GM12878 (cell line): ENCODE data around the gene HOTAIR. TPM values are rescaled to one million over a fixed set of nuclear protein-coding genes. Genes with fewer than 3 reads are reported as not detected.

Experiments
- ATAC-seq: fragments of 200-7000 bp; cut with Tn5 transposase; 3 replicates; pipeline ENCODE4 v1.9.1; 2020; ENCODE audit warnings: mild to moderate bottlenecking, moderate library complexity
- BruUV-seq: library from RNA; stranded (reverse); fragments of 400-500 nt; replicated peaks from 2 replicates; lab custom pipeline; 2021; lab: Mats Ljungman, UMichigan
- CTCF ChIA-PET: fragments of 300-600 bp; sonication (Branson Sonifier 250); formaldehyde crosslinking; extraction: SDS; loops from one replicate; lab custom pipeline; 2021; ENCODE audit warnings: inconsistent platforms; lab: Yijun Ruan, JAX
- POLR2A ChIA-PET: fragments of 350-600 bp; formaldehyde crosslinking; extraction: SDS; loops from one replicate; lab custom pipeline; 2021; ENCODE audit warnings: inconsistent platforms; lab: Charles Lee
- RAD21 ChIA-PET: fragments of 300-600 bp; sonication (Branson Sonifier 250); formaldehyde crosslinking; loops from one replicate; lab custom pipeline; 2023; ENCODE audit warnings: antibody characterized with exemption; ENCODE audit not compliant: unreplicated experiment; lab: Charles Lee
- SMC1A ChIA-PET: fragments of 300-600 bp; sonication (Branson Sonifier 250); formaldehyde crosslinking; loops from one replicate; lab custom pipeline; 2023; ENCODE audit not compliant: unreplicated experiment, uncharacterized antibody; lab: Charles Lee
- DNase-seq: peaks from one replicate; pipeline ENCODE4 v3.0.0-alpha.2; 2011; ENCODE audit warnings: low read depth, low spot score
- FAIRE-seq: peaks from 3 replicates; lab custom pipeline; 2011; peaks lifted over from hg19 to GRCh38; lab: Jason Lieb, UNC
- H2AFZ ChIP-seq: 2 replicates; pipeline ENCODE4 v1.6.0; 2011; ENCODE audit warnings: low read depth, low read length, control low read depth; ENCODE audit not compliant: control insufficient read depth
- H3K27ac ChIP-seq: 2 replicates; pipeline ENCODE4 v1.5.1; 2011; ENCODE audit warnings: control low read depth; ENCODE audit not compliant: control insufficient read depth, insufficient read depth
- H3K27me3 ChIP-seq, 2 experiments: replicated peaks in 1 of 2; 2 replicates each; pipeline versions ENCODE4 v1.6.0 to v1.6.1; 2011; ENCODE audit warnings: low read length in 1 of 2; ENCODE audit not compliant: control insufficient read depth in 2 of 2, insufficient read depth in 2 of 2
- H3K36me3 ChIP-seq, 2 experiments: 2 replicates each; pipeline ENCODE4 v1.5.1; 2011; ENCODE audit warnings: low read length in 1 of 2; ENCODE audit not compliant: control insufficient read depth in 2 of 2, insufficient read depth in 2 of 2
- H3K4me1 ChIP-seq: 2 replicates; pipeline ENCODE4 v1.6.1; 2011; ENCODE audit warnings: mild to moderate bottlenecking, low read length, moderate library complexity, mixed read lengths; ENCODE audit not compliant: control insufficient read depth, insufficient read depth
- H3K4me2 ChIP-seq: 2 replicates; pipeline ENCODE4 v1.6.0; 2011; ENCODE audit warnings: control low read depth; ENCODE audit not compliant: control insufficient read depth, insufficient read depth
- H3K4me3 ChIP-seq: fragments of 200-600 bp; sonication (generic); 2 replicates; pipeline ENCODE4 v1.5.1; 2016
- H3K79me2 ChIP-seq: 2 replicates; pipeline ENCODE4 v1.6.0; 2011; ENCODE audit warnings: low read length; ENCODE audit not compliant: control insufficient read depth, insufficient read depth
- H3K9ac ChIP-seq: 2 replicates; pipeline ENCODE4 v1.8.0; 2011; ENCODE audit warnings: low read length, control low read depth, mixed read lengths; ENCODE audit not compliant: control insufficient read depth, insufficient read depth
- H3K9me3 ChIP-seq: replicated peaks from 3 replicates; pipeline ENCODE4 v1.5.1; 2011; ENCODE audit warnings: mild to moderate bottlenecking, low read length; ENCODE audit not compliant: control insufficient read depth, insufficient read depth
- H4K20me1 ChIP-seq: 2 replicates; pipeline ENCODE4 v1.6.0; 2011; ENCODE audit not compliant: control insufficient read depth, insufficient read depth
- BHLHE40 ChIP-seq, 2 experiments: fragments of 450-650 bp in 1 of 2; IDR thresholded peaks; 2 replicates each; pipeline ENCODE4 v1.6.1; 2011 to 2017; ENCODE audit warnings: low read depth in 2 of 2, borderline replicate concordance in 1 of 2, improper control_type of control experiment in 1 of 2, low read length in 1 of 2, mild to moderate bottlenecking in 1 of 2
- EZH2 ChIP-seq: IDR thresholded peaks from 2 replicates; pipeline ENCODE4 v1.6.1; 2012; ENCODE audit warnings: low read depth, mild to moderate bottlenecking, control low read depth, inconsistent platforms, low read length, borderline replicate concordance; ENCODE audit not compliant: control insufficient read depth
- STAT1 ChIP-seq: fragments of 450-650 bp; conservative IDR thresholded peaks from 2 replicates; pipeline ENCODE4 v1.6.1; 2014; ENCODE audit warnings: antibody characterized with exemption, mild to moderate bottlenecking
- WGBS: methylation state at CpG from one replicate; pipeline ENCODE4 v1.1.6; 2016; ENCODE audit warnings: low lambda C conversion rate; ENCODE audit not compliant: insufficient replicate concordance, insufficient coverage; ENCODE audit errors: missing lambda C conversion rate; 5-methylcytosine and 5-hydroxymethylcytosine counted together
- in situ Hi-C: fragments of 300-500 bp; cut with MboI; formaldehyde crosslinking; loops from 9 replicates; pipeline ENCODE4 v1.14.3; 2018; ENCODE audit warnings: mixed read lengths
- intact Hi-C: fragments of 100-400 bp; cut with micrococcal nuclease; formaldehyde crosslinking; loops from one replicate; pipeline ENCODE4 v1.14.2; 2022; ENCODE audit not compliant: unreplicated experiment
- polyA plus RNA-seq, 11 experiments: library from polyadenylated mRNA; depleted of rRNA in 4 of 11; unstranded in 6 of 11; stranded (reverse) in 5 of 11; fragments of >200 nt; fragmentation: Nextera tagmentation in 4 of 11; fragmentation: Illumina TruSeq in 1 of 11; extraction: Ambion mirVana in 4 of 11; extraction: Trizol in 1 of 11; gene quantifications; 1 replicate in 1 of 11; 2 replicates in 10 of 11; pipeline versions ENCODE4 v1.2.1 to v1.2.3, GENCODE V29; 2011 to 2016; ENCODE audit warnings: inconsistent platforms in 2 of 11, missing spikeins in 2 of 11, low read depth in 1 of 11
- total RNA-seq, 4 experiments: library from RNA; depleted of rRNA in 3 of 4; stranded (reverse); fragments of >200 nt in 3 of 4; fragmentation: Illumina TruSeq in 1 of 4; extraction: Trizol in 1 of 4; gene quantifications; 2 replicates each; pipeline versions ENCODE4 v1.2.1 to v1.2.3, GENCODE V29; 2013 to 2021
- TF ChIP-seq, protein P1 (sequence below): IDR thresholded peaks from 2 replicates; pipeline ENCODE4 v1.6.1; 2012; ENCODE audit warnings: mild to moderate bottlenecking, low read depth, low read length
- TF ChIP-seq, protein P2 (sequence below), 3 experiments: IDR thresholded peaks in 2 of 3; conservative IDR thresholded peaks in 1 of 3; 2 replicates each; pipeline ENCODE4 v1.5.1; 2011; ENCODE audit warnings: low read depth in 3 of 3, low read length in 3 of 3, mild to moderate bottlenecking in 3 of 3, control low read depth in 2 of 3, moderate library complexity in 2 of 3, inconsistent platforms in 1 of 3, mixed read lengths in 1 of 3; ENCODE audit not compliant: control insufficient read depth in 2 of 3, insufficient read depth in 1 of 3; ENCODE audit errors: extremely low read depth in 1 of 3

The HOTAIR gene
- total and polyA plus RNA-seq, 10 of the 15 experiments (the other 5 are each of a cell fraction or from before 2014, with no cell fraction given) = not detected

DNA sequence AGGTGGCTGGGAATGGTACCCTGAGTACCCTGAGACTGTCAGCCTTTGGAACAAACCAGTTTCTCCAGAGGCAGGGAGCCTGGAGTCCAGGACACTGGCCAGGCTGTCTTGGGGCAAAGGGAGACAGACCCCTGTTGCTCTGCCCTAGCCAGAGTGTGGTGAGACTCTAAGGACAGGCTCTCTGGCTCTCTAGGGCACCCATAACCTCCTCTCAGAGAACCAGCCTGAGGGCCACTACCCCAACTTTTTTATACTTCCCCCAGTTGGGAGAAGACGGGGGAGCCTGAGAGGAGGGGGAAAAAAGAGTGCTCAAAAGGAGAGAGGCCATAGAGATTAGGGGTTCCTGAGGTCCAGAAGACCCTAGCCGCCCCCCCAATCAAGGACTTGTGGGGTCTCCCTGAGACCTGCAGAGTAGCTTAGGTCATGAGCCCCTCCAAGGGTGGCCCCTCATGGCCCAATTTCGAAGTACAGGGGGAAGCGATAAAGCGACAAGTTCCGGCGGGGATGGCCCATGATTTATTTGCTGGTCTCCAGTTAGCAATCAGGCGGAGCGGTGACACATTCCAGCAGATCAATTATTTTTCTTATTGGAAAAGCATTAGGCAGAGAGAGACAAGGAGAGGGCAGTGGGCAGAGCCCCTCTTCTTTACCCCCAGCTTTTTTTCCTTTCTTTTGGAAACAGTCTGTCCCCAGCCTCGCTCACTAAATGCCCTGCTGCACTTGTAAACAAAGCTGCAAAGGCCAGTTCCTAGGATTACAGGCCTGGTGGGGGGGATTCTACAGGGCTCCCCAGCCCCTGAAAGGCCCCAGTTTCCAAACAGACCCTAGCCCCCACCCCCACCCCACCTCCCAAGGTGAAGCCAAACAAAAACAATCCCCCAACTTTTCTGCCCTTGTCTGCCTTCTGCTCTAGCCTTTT lies 35.6 kb upstream of the HOTAIR start (continued):
- TF ChIP-seq, protein P1, sequence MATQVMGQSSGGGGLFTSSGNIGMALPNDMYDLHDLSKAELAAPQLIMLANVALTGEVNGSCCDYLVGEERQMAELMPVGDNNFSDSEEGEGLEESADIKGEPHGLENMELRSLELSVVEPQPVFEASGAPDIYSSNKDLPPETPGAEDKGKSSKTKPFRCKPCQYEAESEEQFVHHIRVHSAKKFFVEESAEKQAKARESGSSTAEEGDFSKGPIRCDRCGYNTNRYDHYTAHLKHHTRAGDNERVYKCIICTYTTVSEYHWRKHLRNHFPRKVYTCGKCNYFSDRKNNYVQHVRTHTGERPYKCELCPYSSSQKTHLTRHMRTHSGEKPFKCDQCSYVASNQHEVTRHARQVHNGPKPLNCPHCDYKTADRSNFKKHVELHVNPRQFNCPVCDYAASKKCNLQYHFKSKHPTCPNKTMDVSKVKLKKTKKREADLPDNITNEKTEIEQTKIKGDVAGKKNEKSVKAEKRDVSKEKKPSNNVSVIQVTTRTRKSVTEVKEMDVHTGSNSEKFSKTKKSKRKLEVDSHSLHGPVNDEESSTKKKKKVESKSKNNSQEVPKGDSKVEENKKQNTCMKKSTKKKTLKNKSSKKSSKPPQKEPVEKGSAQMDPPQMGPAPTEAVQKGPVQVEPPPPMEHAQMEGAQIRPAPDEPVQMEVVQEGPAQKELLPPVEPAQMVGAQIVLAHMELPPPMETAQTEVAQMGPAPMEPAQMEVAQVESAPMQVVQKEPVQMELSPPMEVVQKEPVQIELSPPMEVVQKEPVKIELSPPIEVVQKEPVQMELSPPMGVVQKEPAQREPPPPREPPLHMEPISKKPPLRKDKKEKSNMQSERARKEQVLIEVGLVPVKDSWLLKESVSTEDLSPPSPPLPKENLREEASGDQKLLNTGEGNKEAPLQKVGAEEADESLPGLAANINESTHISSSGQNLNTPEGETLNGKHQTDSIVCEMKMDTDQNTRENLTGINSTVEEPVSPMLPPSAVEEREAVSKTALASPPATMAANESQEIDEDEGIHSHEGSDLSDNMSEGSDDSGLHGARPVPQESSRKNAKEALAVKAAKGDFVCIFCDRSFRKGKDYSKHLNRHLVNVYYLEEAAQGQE = no peak
- TF ChIP-seq, all 136 proteins: peak for 1

DNA sequence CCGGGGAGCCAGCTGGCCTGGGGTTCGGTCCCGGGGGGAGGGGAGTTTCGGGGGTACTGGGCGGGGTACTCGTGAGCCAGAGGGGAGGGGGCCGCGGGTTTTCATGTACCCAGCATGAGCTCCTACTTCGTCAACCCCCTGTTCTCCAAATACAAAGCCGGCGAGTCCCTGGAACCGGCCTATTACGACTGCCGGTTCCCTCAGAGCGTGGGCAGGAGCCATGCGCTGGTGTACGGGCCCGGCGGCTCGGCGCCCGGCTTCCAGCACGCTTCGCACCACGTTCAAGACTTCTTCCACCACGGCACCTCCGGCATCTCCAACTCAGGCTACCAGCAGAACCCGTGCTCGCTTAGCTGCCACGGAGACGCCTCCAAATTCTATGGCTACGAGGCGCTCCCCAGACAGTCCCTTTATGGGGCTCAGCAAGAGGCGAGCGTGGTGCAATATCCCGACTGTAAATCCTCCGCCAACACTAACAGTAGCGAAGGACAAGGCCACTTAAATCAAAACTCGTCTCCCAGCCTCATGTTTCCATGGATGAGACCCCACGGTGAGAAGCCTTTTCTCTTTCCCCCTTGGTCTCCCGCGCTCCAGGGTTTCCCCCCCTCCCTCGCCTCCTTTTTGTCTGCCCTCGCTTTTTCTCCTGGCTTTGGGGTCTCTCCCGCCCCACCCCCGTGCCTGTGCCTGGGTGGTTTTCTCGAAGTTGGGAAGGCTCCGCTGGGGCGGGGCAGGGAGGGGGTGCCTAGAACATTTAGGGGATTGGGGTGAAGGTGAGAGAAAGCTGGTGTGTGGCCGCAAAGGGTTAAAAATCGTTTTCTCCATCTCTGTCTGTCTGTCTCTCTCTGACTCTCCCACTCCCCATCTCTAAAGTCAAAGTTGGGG lies 34.7 kb upstream of the HOTAIR start:
- Histone ChIP-seq H3K4me1 (peaks cover 6% of the 10 kb centered on the region), H3K9ac (no peak overlapping the region), H3K27me3 (peaks cover 36 to 40% of the 10 kb centered on the region in 2 experiments), H4K20me1 (no peaks in the 10 kb centered on the region), H3K79me2 (no peaks in the 10 kb centered on the region), H3K4me2 (no peak overlapping the region), H3K36me3 (no peaks in the 10 kb centered on the region), H3K9me3 (no peaks in the 10 kb centered on the region), H2AFZ (peak overlapping the region; percentile 18; the same call in 1 of the 2 replicates), H3K27ac (no peak overlapping the region), H3K4me3 (no peak overlapping the region)
- POLR2A ChIA-PET = interaction anchor here (0.6 kb wide), 1 partner anchor 158 kb away, joined by 3 read pairs; no protein-coding TSS in a partner anchor
- SMC1A ChIA-PET = interaction anchor here (0.6 to 1.9 kb wide), 9 partner anchors 9 to 193 kb away, joined by 3 to 10 read pairs (median 3); partner anchors contain the start of genes HOXC5 and HOXC9
- CTCF ChIA-PET = interaction anchor here (0.6 to 6.1 kb wide), 15 partner anchors 7 to 262 kb away, joined by 3 to 74 read pairs (median 5); partner anchors contain the start of gene HOXC5
- intact Hi-C loops = loop anchor here (10.0 kb wide), 1 partner anchor 365 kb away; no protein-coding TSS in a partner anchor
- in situ Hi-C loops = no loop called here
- FAIRE-seq (no peak), ATAC-seq (no peak), DNase-seq (no peak)
- BruUV-seq = no TSS peak
- RAD21 ChIA-PET = interaction anchor here (0.6 to 4.0 kb wide), 13 partner anchors 8 to 198 kb away, joined by 3 to 38 read pairs (median 5); partner anchors contain the start of genes HOXC10, HOXC4 and SMUG1
- WGBS = 10% methylated on average over 33 of the region's 51 CpGs
- TF ChIP-seq BHLHE40 (IDR thresholded peaks at IDR 0.05; ENCODE audit: borderline replicate concordance in 1 of 2, low read depth in 2 of 2, low read length in 1 of 2) (0 out of 4 replicates have a peak, but pooled peaks of 1 of the 2 experiments have one; percentile 7), STAT1 (no peak), EZH2 (peak; percentile 99; the same call in 1 of the 2 replicates)
- TF ChIP-seq, protein P1 = no peak
- TF ChIP-seq, protein P2, sequence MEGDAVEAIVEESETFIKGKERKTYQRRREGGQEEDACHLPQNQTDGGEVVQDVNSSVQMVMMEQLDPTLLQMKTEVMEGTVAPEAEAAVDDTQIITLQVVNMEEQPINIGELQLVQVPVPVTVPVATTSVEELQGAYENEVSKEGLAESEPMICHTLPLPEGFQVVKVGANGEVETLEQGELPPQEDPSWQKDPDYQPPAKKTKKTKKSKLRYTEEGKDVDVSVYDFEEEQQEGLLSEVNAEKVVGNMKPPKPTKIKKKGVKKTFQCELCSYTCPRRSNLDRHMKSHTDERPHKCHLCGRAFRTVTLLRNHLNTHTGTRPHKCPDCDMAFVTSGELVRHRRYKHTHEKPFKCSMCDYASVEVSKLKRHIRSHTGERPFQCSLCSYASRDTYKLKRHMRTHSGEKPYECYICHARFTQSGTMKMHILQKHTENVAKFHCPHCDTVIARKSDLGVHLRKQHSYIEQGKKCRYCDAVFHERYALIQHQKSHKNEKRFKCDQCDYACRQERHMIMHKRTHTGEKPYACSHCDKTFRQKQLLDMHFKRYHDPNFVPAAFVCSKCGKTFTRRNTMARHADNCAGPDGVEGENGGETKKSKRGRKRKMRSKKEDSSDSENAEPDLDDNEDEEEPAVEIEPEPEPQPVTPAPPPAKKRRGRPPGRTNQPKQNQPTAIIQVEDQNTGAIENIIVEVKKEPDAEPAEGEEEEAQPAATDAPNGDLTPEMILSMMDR (IDR thresholded peaks at IDR 0.05 in 2 of 3, conservative IDR thresholded peaks at IDR 0.05 in 1 of 3; ENCODE audit: control insufficient read depth in 2 of 3, extremely low read depth in 1 of 3, insufficient read depth in 1 of 3, low read depth in 3 of 3, low read length in 3 of 3) = no peak
